Right lobe of liver (tissue), 6 donors: ENCODE data around the gene EZR. TPM values are rescaled to one million over a fixed set of nuclear protein-coding genes. Genes with fewer than 3 reads are reported as not detected.
"Not testable (repeated sequence)": the region's sequence is repeated elsewhere in the genome, so short reads cannot be mapped to it uniquely, and the experiment has no call there.

Source experiments
- ATAC-seq, 4 donors: fragments of 200-7000 bp; cut with Tn5 transposase; one replicate each; pipeline ENCODE4 v1.9.1; 2020; ENCODE audit warnings: mild to moderate bottlenecking in 4 of 4, moderate library complexity in 4 of 4
- DNase-seq, 3 donors: peaks; one replicate each; pipeline ENCODE4 v3.0.0-alpha.2; 2020
- H3K27ac ChIP-seq, 3 donors: fragments of 200-600 bp; one replicate each; pipeline ENCODE4 v1.8.0; 2022
- H3K27me3 ChIP-seq, 2 donors: fragments of 200-600 bp; one replicate each; pipeline ENCODE4 v1.8.0; 2022
- H3K36me3 ChIP-seq, 4 donors: fragments of 200-600 bp; sonication (generic) in 1 of 4; one replicate each; pipeline versions ENCODE4 v1.5.1 to v1.8.0; 2017 to 2022; ENCODE audit warnings: control low read depth in 1 of 4
- H3K4me1 ChIP-seq, 4 donors: fragments of 200-600 bp; sonication (generic) in 1 of 4; one replicate each; pipeline versions ENCODE4 v1.5.1 to v1.8.0; 2017 to 2022; ENCODE audit warnings: control low read depth in 1 of 4
- H3K4me3 ChIP-seq, 3 donors: fragments of 200-600 bp; one replicate each; pipeline ENCODE4 v1.8.0; 2022
- H3K9me3 ChIP-seq, 4 donors: fragments of 200-600 bp; sonication (generic) in 1 of 4; one replicate each; pipeline versions ENCODE4 v1.5.1 to v1.8.0; 2017 to 2022; ENCODE audit warnings: control low read depth in 1 of 4
- CTCF ChIP-seq, 4 donors: fragments of 200-600 bp in 3 of 4; fragments of 450-650 bp in 1 of 4; IDR thresholded peaks; one replicate each; pipeline versions ENCODE4 v1.5.1 to v1.8.0; 2016 to 2022; ENCODE audit warnings: antibody characterized with exemption in 4 of 4, mild to moderate bottlenecking in 2 of 4
- POLR2A ChIP-seq: fragments of 450-650 bp; IDR thresholded peaks from one replicate; pipeline ENCODE4 v1.6.1; 2017; ENCODE audit warnings: antibody characterized with exemption, mild to moderate bottlenecking
- WGBS: methylation state at CpG from one replicate; pipeline ENCODE4 v1.1.6; 2018; ENCODE audit warnings: low coverage, low lambda C conversion rate; ENCODE audit not compliant: insufficient coverage; ENCODE audit errors: missing lambda C conversion rate; 5-methylcytosine and 5-hydroxymethylcytosine counted together
- intact Hi-C, 2 donors: fragments of 100-400 bp; cut with DNase I; formaldehyde crosslinking; loops; one replicate each; pipeline versions ENCODE4 v1.11.2 to v1.14.1; 2022
- total RNA-seq, 6 experiments: library from RNA; depleted of rRNA in 2 of 6; stranded (reverse); fragments of >200 nt in 2 of 6; fragmentation: NEBNext Ultra II Directional in 3 of 6; extraction: Animal tissue kit (Norgen Biotek cat#: 25700) in 3 of 6; gene quantifications; one replicate each; pipeline versions ENCODE4 v1.1.0 to v1.2.4, GENCODE V29; 2016 to 2023
- donor health status: DM: no; HTN: yes; CAD: no.
- donor health status: DM: no; HTN: no; CAD: no.
- donor health status: DM: no; HTN: no; CAD: no.
- donor health status: DM: no; HTN: yes; CAD: no.
- donor health status: DM: no; HTN: yes; CAD: no.

Gene EZR
- total RNA-seq, 6 experiments from 2014 or later, result 26.4 to 161 (median 35.9) TPM

GRCh38 chr6:158826819-158827501, 7.8 kb upstream of the EZR start:
- H3K4me3 ChIP-seq, result no peak overlapping the region
- DNase-seq (no peak), ATAC-seq (no peak)
- intact Hi-C loops, result no loop called here
- WGBS, result 54% methylated on average over 3 of the region's 4 CpGs
- TF ChIP-seq CTCF (IDR thresholded peaks at IDR 0.05) (no peak), POLR2A (no peak)
- H3K27me3 ChIP-seq, result no peaks in the 10 kb centered on the region
- no peak overlapping the region for H3K27ac ChIP-seq
- peaks cover 0 to 8% (median 2%) of the 10 kb centered on the region in 4 donors for H3K4me1 ChIP-seq
- H3K9me3 ChIP-seq, result no peaks in the 10 kb centered on the region
- no peaks in the 10 kb centered on the region for H3K36me3 ChIP-seq

- H3K4me1 ChIP-seq, result peaks cover 0 to 8% (median 2%) of the 10 kb centered on the region in 4 donors
- no peak overlapping the region for H3K4me3 ChIP-seq
- H3K9me3 ChIP-seq, result no peaks in the 10 kb centered on the region
- 53% methylated on average over 3 of the region's 9 CpGs for WGBS
- ATAC-seq (no peak), DNase-seq (no peak)
- intact Hi-C loops, result no loop called here
- TF ChIP-seq CTCF (IDR thresholded peaks at IDR 0.05), result no peak
- TF ChIP-seq POLR2A, result no peak
- no peaks in the 10 kb centered on the region for H3K36me3 ChIP-seq
- H3K27ac ChIP-seq, result no peak overlapping the region
- no peaks in the 10 kb centered on the region for H3K27me3 ChIP-seq
These were observed 6.8 kb upstream of the EZR start for GRCh38 chr6:158825951-158826306.

- no peak for DNase-seq
- 74% methylated on average over 12 of the region's 13 CpGs for WGBS
- intact Hi-C loops, result no loop called here
- no peaks in the 10 kb centered on the region for H3K9me3 ChIP-seq
- peaks cover 0 to 8% (median 2%) of the 10 kb centered on the region in 4 donors for H3K4me1 ChIP-seq
- no peak overlapping the region for H3K4me3 ChIP-seq
- TF ChIP-seq POLR2A, result no peak
- no peak for TF ChIP-seq CTCF (IDR thresholded peaks at IDR 0.05)
- ATAC-seq, result no peak
- H3K27me3 ChIP-seq, result no peaks in the 10 kb centered on the region
- no peak overlapping the region for H3K27ac ChIP-seq
- H3K36me3 ChIP-seq, result no peaks in the 10 kb centered on the region
These were observed 6.1 kb upstream of the EZR start for GRCh38 chr6:158825038-158825950.

DNA sequence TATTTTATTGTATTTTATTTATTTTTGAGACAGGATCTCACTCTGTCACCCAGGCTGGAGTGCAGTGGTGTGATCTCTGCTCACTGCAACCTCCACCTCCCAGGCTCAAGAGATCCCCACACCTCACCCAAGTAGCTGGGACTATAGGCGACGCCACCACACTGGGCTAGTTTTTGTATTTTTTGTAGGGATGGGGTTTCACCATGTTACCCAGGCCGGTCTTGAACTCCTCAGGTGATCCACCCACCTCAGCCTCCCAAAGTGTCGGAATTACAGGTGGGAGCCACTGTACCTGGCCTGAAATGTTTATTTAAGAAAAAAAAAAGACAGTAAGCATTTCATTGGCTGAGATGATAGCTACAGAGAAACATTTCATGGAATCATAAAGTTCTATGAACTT, 4.4 kb upstream of the EZR start:
- H3K9me3 ChIP-seq, H3K4me1 ChIP-seq, H3K27ac ChIP-seq, H3K4me3 ChIP-seq, ATAC-seq, intact Hi-C loops, DNase-seq, H3K27me3 ChIP-seq, H3K36me3 ChIP-seq: not testable (repeated sequence)
- WGBS, result 100% methylated on average over 2 of the region's 4 CpGs
